ENCODE results near the gene ALPG.
"Not testable (repeated sequence)": the region's sequence is repeated elsewhere in the genome, so short reads cannot be mapped to it uniquely, and the experiment has no call there.

Gene ALPG

GRCh38 chr2:232440220-232441018, 33.8 kb downstream of the ALPG start:
- DNase-seq (ENCODE audit: low read depth in 2 of 2, low spot score in 1 of 2), result peak; percentile 77 to 84

DNA sequence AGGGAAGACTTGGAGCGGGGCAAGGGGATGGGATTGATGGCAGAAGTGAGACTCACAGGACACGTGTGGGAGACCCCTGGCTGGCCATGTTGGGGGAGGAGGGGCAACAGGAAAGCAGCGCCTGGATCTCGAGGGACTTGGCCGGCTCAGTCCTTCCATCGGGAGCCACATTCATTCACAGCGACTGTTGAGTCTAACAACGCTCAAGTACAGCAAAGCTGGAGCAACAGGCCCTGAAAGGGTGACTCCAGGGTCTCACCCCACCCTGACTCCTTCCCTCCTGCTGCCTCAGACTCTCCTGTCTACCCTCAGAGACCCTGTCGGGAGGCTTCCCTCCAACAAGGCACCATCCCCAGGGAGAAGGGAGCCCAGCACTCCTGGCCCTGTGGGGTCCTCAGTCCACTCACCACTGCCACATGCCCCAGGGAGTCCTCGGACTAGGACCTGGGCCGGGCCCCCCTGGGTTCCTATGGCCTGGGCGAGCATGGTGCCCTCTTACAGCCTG, 34.6 kb downstream of the ALPG start:
- no peak for DNase-seq (ENCODE audit: low read depth in 2 of 2, low spot score in 1 of 2)

GRCh38 chr2:232441922-232442321, 35.3 kb downstream of the ALPG start:
- not testable (repeated sequence) for DNase-seq (ENCODE audit: low read depth in 2 of 2, low spot score in 1 of 2)

GRCh38 chr2:232442431-232442830, 35.8 kb downstream of the ALPG start:
- not testable (repeated sequence) for DNase-seq (ENCODE audit: low read depth in 2 of 2, low spot score in 1 of 2)

DNA sequence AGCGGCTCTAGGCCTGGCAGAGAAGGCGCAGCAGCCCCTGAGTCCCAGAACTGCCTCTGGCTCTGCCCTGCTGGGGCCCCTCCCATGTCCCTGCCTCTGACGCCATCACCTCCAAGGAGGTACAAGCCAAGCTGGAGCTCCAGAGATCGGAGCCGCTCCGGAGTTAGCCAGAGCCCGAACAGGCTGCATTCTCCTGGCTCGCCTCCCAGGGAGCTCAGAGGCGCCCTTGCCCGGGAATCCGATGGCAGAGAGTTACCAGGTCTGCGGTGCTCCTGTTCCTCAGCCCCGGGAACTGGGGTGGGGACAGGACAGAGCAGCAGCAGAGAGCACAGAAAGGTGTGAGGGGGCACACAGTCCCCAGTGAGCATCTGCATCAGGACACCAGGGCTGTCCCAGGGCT, 36.4 kb downstream of the ALPG start:
- DNase-seq (ENCODE audit: low read depth in 2 of 2, low spot score in 1 of 2), result not testable (repeated sequence)

GRCh38 chr2:232443669-232444408, 37.2 kb downstream of the ALPG start:
- not testable (repeated sequence) for DNase-seq (ENCODE audit: low read depth in 2 of 2, low spot score in 1 of 2)

DNA sequence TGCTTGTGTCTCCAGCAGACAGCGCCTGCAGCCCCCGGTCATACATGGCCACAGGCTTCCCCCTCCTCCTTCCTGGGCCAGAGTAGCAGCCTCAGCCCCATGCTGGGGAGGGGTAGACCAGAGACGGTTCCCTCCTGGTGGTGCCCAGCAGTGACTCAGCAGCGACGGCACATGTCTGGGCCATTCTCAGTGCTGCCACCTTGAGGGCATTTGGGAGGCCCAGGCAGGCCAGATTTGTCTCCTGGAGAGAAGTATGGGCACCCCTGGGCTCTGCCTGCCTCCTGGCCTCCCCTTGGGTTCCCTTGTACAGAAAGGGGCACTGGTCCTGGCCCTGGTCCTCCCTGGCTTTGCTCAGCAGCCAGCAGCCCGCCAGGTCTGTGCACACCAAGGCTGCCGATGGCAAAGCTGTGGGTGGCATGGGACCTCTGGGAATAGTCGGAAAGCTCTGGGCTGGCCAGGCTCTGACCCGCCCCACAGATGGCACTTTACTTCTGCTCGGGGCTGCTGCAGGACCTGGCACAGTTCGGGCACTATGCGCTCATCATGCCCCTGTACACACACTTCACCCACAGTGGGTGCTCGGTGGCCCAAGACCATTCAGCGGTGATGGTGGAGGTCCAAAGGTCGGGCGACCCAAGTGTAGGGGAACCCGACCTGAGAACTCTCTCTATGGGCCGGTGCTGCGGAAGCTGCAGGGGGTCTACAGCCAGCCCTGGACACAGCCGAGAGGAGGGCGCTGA, 37.9 kb downstream of the ALPG start:
- peak in 1 of 2 donors; percentile 15 for DNase-seq (ENCODE audit: low read depth in 2 of 2, low spot score in 1 of 2)

DNA sequence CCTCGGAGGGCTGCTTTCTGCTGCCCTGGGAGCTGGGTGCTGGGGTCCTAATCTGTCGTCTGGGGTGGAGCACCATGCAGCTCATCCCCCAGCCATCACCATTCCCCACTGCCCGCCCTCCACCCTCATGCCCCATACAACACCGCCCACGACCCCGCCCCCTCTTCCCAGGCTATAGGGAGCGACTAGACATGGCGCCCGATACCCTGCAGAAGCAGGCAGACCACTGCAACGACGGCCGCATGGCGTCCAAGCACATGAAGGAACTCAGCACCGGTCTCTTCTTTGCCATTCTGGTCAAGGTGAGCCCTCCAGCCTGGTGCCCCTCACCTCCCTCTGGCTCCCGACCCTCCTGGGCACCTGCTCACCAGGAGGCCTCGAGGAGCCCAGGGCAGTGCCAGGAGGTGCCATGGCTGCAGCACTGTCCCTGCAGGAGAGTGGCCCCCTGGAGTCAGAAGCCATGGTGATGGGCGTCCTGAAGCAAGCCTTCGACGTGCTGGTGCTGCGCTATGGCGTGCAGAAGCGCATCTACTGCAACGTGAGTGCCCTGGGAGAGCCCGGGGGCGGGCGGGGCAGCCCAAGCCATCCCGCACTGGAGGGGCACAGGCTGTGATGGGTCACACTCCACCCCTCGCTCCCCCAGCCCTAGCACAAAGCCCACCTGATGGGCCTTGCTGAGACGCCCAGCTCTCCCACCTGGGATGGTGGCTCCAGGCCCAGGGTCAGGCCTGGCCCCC, 38.7 kb downstream of the ALPG start:
- DNase-seq (ENCODE audit: low read depth in 2 of 2, low spot score in 1 of 2), result not testable (repeated sequence)

GRCh38 chr2:232446266-232446777, 39.7 kb downstream of the ALPG start:
- DNase-seq (ENCODE audit: low read depth in 2 of 2, low spot score in 1 of 2), result not testable (repeated sequence)

DNA sequence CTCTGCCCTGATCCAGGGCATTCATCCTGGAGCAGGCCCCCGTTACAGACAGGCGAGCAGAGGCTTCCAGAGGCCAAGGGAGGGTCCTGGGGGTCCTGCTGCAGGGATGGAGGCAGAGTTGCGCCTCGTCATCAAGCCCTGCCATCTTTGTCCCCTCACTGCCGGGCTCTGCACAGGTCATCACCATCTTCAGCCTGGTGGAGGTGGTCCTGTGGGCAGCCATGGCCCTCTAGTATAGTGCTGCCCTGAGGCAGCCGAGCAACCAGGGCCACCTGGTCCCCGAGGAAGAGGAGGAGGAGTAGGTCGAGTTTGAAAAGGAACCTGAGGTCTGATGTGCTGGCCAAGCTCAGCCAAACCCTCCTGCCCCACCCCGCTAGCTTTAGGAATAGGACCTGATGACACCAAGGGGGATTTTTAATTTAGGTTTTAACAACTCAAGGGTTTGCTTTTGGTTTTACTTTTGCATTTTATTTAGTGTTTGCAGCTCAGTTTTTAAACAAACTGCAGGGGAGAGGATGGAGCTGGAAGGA, 40.5 kb downstream of the ALPG start:
- DNase-seq (ENCODE audit: low read depth in 2 of 2, low spot score in 1 of 2), result no peak

GRCh38 chr2:232447638-232448303, 41.1 kb downstream of the ALPG start:
- DNase-seq (ENCODE audit: low read depth in 2 of 2, low spot score in 1 of 2), result no peak

GRCh38 chr2:232448304-232448690, 41.7 kb downstream of the ALPG start:
- no peak for DNase-seq (ENCODE audit: low read depth in 2 of 2, low spot score in 1 of 2)

GRCh38 chr2:232449964-232450363, 43.3 kb downstream of the ALPG start:
- no peak for DNase-seq (ENCODE audit: low read depth in 2 of 2, low spot score in 1 of 2)

- DNase-seq (ENCODE audit: low read depth in 2 of 2, low spot score in 1 of 2), result not testable (repeated sequence)
Measured at GRCh38 chr2:232451645-232452044, 45.0 kb downstream of the ALPG start.

- no peak for DNase-seq (ENCODE audit: low read depth in 2 of 2, low spot score in 1 of 2)
Measured at GRCh38 chr2:232454630-232455029, 48.0 kb downstream of the ALPG start.

GRCh38 chr2:232455426-232456255, 49.0 kb downstream of the ALPG start, which contains the start of gene ALPI:
TSS of gene ALPI (plus strand) at chr2:232456153. CDS start at chr2:232456200, 47 bp downstream.
- DNase-seq (ENCODE audit: low read depth in 2 of 2, low spot score in 1 of 2), result no peak

DNA sequence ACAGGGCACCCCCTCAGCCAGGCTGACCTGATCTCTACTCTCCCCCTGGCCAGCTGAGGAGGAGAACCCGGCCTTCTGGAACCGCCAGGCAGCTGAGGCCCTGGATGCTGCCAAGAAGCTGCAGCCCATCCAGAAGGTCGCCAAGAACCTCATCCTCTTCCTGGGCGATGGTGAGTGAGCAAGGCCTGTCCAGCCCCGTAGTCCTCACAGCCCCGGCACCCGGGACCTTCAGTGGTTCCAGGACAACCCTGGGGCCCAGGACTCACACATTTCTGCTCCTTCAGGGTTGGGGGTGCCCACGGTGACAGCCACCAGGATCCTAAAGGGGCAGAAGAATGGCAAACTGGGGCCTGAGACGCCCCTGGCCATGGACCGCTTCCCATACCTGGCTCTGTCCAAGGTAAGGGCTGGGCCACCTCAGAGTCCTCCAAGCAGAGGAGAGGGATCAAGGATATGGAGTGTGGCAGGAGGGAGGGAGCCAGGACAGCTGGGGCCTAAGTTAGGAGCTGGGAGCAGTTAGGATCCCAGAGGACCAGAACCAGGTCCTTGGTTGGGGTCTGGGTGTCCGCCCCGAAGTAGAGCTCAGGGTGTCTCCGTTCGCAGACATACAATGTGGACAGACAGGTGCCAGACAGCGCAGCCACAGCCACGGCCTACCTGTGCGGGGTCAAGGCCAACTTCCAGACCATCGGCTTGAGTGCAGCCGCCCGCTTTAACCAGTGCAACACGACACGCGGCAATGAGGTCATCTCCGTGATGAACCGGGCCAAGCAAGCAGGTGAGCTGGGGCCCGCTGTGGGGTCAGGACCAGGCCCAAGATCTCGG, 49.9 kb downstream of the ALPG start:
- DNase-seq (ENCODE audit: low read depth in 2 of 2, low spot score in 1 of 2), result no peak
